Panc1 (cell line): ENCODE results near the gene RPL38. TPM values are rescaled to one million over a fixed set of nuclear protein-coding genes. Genes with fewer than 3 reads are reported as not detected.

Experiments used
- ATAC-seq: fragments of 200-7000 bp; cut with Tn5 transposase; 2 replicates; pipeline ENCODE4 v1.9.1; 2020; ENCODE audit warnings: mild to moderate bottlenecking, moderate library complexity
- BruUV-seq: library from RNA; stranded (reverse); fragments of 400-500 nt; replicated peaks from 2 replicates; lab custom pipeline; 2021; lab: Mats Ljungman, UMichigan
- CTCF ChIA-PET: fragments of 300-600 bp; sonication (Branson Sonifier 250); formaldehyde crosslinking; loops from one replicate; lab custom pipeline; 2022; ENCODE audit warnings: antibody characterized with exemption; lab: Charles Lee
- POLR2A ChIA-PET: fragments of 300-600 bp; sonication (Branson Sonifier 250); formaldehyde crosslinking; loops from one replicate; lab custom pipeline; 2022; ENCODE audit warnings: antibody characterized with exemption; lab: Charles Lee
- DNase-seq: peaks from one replicate; pipeline ENCODE4 v3.0.0-alpha.2; 2010; ENCODE audit warnings: low read depth, low spot score
- H3K27ac ChIP-seq: 2 replicates; pipeline ENCODE4 v1.5.1; 2011; ENCODE audit warnings: mild to moderate bottlenecking, low read length, inconsistent platforms
- H3K27me3 ChIP-seq: fragments of 200-500 bp; sonication (Bioruptor generic); 2 replicates; pipeline ENCODE4 v1.6.0; 2014; ENCODE audit warnings: low read length, inconsistent platforms; ENCODE audit not compliant: control insufficient read depth, insufficient read depth
- H3K36me3 ChIP-seq: fragments of 200-500 bp; sonication (Bioruptor generic); 2 replicates; pipeline ENCODE4 v1.5.1; 2014; ENCODE audit warnings: inconsistent platforms, mild to moderate bottlenecking, low read length, moderate library complexity; ENCODE audit not compliant: control insufficient read depth, insufficient read depth
- H3K4me1 ChIP-seq: 2 replicates; pipeline ENCODE4 v1.5.1; 2011; ENCODE audit warnings: inconsistent platforms, mild to moderate bottlenecking, low read length, moderate library complexity; ENCODE audit not compliant: control insufficient read depth, insufficient read depth
- H3K4me3 ChIP-seq, 2 experiments: 2 replicates each; pipeline ENCODE4 v1.5.1; 2011 to 2012; ENCODE audit warnings: low read depth in 2 of 2, low read length in 2 of 2, mild to moderate bottlenecking in 2 of 2, inconsistent platforms in 1 of 2, moderate library complexity in 1 of 2
- H3K9me3 ChIP-seq: fragments of 200-500 bp; sonication (Bioruptor generic); 2 replicates; pipeline ENCODE4 v1.5.1; 2014; ENCODE audit warnings: low read depth, mild to moderate bottlenecking, inconsistent platforms, low read length, moderate library complexity; ENCODE audit not compliant: control insufficient read depth, insufficient read depth
- CTCF ChIP-seq: fragments of 450-650 bp; IDR thresholded peaks from 2 replicates; pipeline ENCODE4 v1.5.1; 2017; ENCODE audit warnings: mild to moderate bottlenecking
- POLR2AphosphoS5 ChIP-seq: IDR thresholded peaks from 2 replicates; pipeline ENCODE4 v1.6.1; 2012; ENCODE audit warnings: mild to moderate bottlenecking, low read depth, low read length, moderate library complexity
- REST ChIP-seq, 2 experiments: IDR thresholded peaks; 2 replicates each; pipeline ENCODE4 v1.6.1; 2011 to 2012; ENCODE audit warnings: low read depth in 2 of 2, control low read depth in 1 of 2, low read length in 1 of 2, mild to moderate bottlenecking in 1 of 2, moderate library complexity in 1 of 2; ENCODE audit not compliant: insufficient read depth in 1 of 2
- SIN3A ChIP-seq: IDR thresholded peaks from 2 replicates; pipeline ENCODE4 v1.6.1; 2012; ENCODE audit warnings: low read depth, mild to moderate bottlenecking, low read length, moderate library complexity, borderline replicate concordance; ENCODE audit not compliant: insufficient read depth
- TCF7L2 ChIP-seq: IDR thresholded peaks from 2 replicates; pipeline ENCODE4 v1.6.1; 2011; ENCODE audit warnings: mild to moderate bottlenecking, low read depth, low read length, inconsistent platforms
- in situ Hi-C: cut with HindIII; loops from 2 replicates; pipeline ENCODE4 v1.10.0; 2016; ENCODE audit warnings: low sequenced_read_pairs, low pct_unique_long_range_greater_than_20kb
- intact Hi-C: fragments of 100-400 bp; cut with micrococcal nuclease; formaldehyde crosslinking; loops from one replicate; pipeline ENCODE4 v1.10.0; 2022; ENCODE audit not compliant: unreplicated experiment
- total RNA-seq: library from RNA; stranded (reverse); gene quantifications from one replicate; pipeline ENCODE4 v1.2.1, GENCODE V29; 2021; ENCODE audit not compliant: unreplicated experiment

The RPL38 gene
- total RNA-seq, 1 experiment from 2014 or later = 968 TPM

GRCh38 chr17:74160656-74161502 is 42.6 kb upstream of the RPL38 start:
- no peak for TF ChIP-seq SIN3A
- TF ChIP-seq TCF7L2 = no peak
- TF ChIP-seq CTCF = no peak
- no peak for TF ChIP-seq REST (IDR thresholded peaks at IDR 0.05; ENCODE audit: insufficient read depth in 1 of 2, low read depth in 2 of 2, low read length in 1 of 2)
- TF ChIP-seq POLR2AphosphoS5 = no peak
- Histone ChIP-seq H3K27ac (no peak overlapping the region), H3K4me1 (no peaks in the 10 kb centered on the region), H3K9me3 (no peaks in the 10 kb centered on the region; the same call in 1 of the 2 replicates), H3K36me3 (no peaks in the 10 kb centered on the region), H3K27me3 (no peaks in the 10 kb centered on the region), H3K4me3 (no peak overlapping the region)
- ChIA-PET POLR2A (no interaction called here), CTCF (interaction anchor here (0.6 kb wide), 1 partner anchor 741 kb away, joined by 5 read pairs; no protein-coding TSS in a partner anchor)
- DNase-seq (no peak), ATAC-seq (no peak)
- intact Hi-C loops = no loop called here
- in situ Hi-C loops = no loop called here
- BruUV-seq = no TSS peak

GRCh38 chr17:74161503-74161875 is 42.0 kb upstream of the RPL38 start:
- H3K4me1 ChIP-seq = no peaks in the 10 kb centered on the region
- no peak overlapping the region for H3K4me3 ChIP-seq
- no TSS peak for BruUV-seq
- 0 out of 2 replicates have a peak, but pooled peaks cover 1% of the 10 kb centered on the region for H3K27me3 ChIP-seq
- in situ Hi-C loops = no loop called here
- DNase-seq = no peak
- ATAC-seq = no peak
- H3K9me3 ChIP-seq = no peaks in the 10 kb centered on the region; the same call in 1 of the 2 replicates
- no peak for TF ChIP-seq TCF7L2
- TF ChIP-seq CTCF = no peak
- ChIA-PET POLR2A (no interaction called here), CTCF (no interaction called here)
- H3K27ac ChIP-seq = no peak overlapping the region
- intact Hi-C loops = no loop called here
- H3K36me3 ChIP-seq = no peaks in the 10 kb centered on the region
